C4-2B (cell line): ENCODE data around the gene TAOK3.
A peak's percentile ranks its signal among the peaks of the same experiment; 100 is the strongest.

Experiments used
- CTCF ChIP-seq: fragments of 450-650 bp; conservative IDR thresholded peaks from 2 replicates; pipeline ENCODE4 v1.5.1; 2017; ENCODE audit warnings: mild to moderate bottlenecking
- ZFX ChIP-seq: fragments of 450-650 bp; IDR thresholded peaks from 2 replicates; pipeline ENCODE4 v1.6.1; 2017

DNA sequence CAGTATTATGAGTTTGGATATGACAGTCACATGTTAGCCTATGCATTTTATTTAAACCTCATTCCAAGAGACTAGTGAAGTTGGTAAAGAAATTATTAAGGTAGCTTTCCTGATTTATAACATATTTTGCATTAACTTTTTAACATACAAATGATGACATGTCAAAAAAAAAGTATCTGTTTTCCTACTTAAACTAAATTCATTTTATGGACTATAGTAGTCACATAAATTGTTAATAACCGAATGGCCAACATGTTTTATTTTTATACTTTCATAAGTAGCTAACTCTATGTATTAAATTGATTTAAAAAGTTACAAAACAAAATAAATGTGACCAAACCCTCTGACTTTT lies 14.7 kb downstream of the TAOK3 start:
- TF ChIP-seq ZFX (no peak), CTCF (0 out of 2 replicates have a peak, but pooled peaks have one; percentile 12)
